NCI-H1105 treated with DMSO at 0.1 percent for 48 hours (cell line): Measurements from ENCODE around the gene MIDN.

Experiments used
- DNase-seq: peaks from one replicate; lab custom pipeline; 2025; lab: John Stamatoyannopoulos, UW

Gene MIDN

DNA sequence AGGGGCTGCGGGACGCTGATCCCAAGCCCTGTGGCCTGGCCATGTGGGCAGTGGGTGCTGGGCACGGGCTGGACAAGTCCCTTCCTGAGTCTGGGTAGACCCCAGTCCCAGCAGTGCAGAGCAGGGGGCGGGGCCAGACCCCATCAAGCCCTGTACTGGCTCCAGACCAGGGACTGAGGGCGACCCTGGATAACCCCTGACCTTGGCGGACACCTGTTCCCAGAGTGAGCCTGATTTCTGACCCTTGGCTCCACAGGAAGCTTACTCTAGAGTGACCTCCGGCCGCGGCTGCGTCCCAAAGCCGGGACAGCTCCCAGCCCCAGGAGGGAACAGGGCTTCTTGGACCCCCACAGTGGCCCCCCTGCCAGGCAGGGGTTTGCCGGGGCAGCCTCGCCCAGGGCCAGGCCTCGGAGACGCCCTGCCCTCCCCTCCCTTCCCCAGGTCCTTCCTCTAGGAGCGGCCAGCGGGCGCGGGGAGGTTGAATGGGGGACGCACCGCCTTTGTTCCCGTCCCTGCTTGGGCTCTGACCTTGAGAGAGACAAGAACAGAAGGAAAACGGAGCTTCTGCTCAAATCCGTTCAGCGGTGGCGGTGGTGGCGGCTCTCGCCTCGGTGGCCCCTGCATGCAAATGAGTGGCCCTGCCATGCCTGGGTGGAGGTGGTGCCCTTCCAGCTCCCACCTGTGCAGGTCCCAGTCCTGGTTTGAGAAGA is 35.0 kb downstream of the MIDN start:
- DNase-seq, result no peak

DNA sequence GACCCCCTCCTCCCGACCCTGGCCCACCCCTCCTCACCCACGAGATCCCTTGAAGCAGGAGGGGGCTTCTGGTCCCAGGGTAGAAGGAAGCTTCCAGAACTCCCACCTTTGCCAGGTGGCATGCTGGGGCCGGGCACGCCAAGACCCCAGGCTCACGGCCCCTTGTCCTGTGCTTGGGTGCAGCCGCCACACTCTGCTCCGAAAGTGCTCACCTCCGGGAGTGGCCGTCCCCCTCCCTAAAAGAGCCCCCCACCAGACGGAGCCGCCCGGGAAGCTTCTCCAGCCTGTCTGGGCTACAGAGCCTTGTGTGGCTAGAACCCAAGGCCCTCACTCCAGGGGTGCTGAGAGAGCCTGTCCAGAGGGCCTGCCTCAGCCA is 35.5 kb downstream of the MIDN start:
- no peak for DNase-seq

DNA sequence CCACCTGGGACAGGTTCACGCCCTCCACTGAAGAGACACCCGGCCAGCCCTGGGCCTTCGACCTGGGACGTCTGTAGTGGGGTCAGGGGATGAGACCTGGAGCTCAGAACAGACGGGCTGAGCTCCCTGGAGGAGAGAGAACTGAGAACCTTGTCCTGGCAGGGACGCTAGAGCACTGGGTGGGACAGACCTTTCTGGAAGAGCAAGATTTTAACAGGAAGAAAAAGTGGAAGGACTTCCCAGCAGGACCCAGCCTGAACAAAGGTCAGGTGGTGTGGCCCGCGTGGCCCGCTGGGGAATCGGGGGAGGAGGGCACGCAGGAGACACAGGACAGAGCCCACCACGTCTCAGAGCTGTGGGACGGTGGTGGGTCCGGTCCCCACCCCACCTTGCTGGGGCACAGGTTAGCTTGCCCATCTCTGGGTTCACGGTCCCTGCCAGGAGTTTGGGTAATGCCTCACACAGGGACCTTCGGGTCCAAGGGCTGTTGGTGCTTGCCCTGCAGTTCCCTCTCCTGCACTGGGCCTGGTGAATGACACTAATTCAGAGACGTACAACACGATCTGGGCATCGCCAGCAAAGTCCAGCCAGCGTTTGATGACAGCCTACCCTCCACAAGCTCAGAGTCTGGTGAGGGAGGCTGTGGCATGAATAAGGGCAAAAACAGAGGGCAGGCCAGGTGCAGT is 36.1 kb downstream of the MIDN start:
- no peak for DNase-seq

DNA sequence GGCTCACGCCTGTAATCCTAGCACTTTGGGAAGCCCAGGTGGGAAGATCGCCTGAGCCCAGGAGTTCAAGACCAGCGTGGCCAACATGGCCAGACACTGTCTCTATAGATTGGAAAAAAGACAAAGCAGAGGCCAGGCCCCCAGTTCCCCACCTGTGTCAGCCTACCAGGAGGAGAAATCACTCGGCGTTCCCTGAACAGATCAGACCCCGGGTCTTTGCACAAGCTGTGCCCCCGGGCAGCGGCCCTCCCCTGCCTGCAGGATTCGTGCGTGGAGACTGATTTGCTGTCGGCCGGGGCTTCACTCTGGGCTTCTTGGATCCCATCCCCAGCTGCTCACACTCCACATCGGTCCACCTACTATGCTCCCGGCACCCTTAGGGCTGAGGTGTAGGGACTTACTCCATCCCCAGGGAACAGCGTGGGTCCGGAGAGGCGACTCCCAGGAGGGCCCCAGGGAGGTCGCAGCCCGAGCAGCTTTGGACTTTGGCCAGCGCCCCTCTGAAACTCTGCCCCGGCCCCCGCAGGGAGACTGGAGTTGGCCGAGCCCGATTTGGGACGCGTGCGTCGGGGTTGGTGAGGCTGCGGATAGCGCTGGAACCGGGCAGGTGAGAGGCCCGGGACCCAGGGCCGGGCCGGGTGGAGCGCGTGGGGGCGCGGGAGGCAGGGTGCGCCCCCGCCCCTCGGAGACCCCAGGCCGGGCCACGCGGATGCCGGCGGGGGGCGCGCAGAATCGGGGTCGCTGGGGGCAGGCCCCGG is 36.8 kb downstream of the MIDN start:
- no peak for DNase-seq

DNA sequence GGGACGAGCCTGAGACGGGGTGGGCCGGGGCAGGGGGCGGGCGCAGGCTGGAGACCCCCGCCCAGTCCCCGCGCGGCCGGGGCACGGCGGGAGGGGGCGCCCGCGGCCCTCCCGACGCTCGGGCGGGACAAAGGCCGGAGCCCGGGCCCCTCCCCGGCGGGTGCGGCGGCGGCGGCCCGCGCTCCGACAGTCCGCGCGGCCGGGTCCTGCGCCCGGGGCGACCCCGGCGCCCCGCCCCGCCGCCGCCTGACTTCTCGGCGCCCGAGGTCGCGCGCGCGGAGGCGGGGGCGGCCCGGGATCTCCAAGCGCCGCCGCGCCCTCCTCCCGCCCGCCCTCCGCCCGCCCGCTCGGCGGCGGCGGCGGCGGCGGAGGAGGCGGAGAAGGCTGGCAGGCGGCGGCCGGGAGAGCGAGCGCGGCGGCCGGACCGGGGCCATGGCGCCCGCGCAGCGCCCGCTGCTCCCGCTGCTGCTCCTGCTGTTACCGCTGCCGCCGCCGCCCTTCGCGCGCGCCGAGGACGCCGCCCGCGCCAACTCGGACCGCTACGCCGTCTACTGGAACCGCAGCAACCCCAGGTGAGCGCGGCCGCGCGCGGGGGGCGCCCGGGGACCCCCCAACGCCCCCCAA is 37.5 kb downstream of the MIDN start, which contains the start of gene EFNA2:
Gene EFNA2 (plus strand): TSS at position 137 of the 624 bp plus-strand sequence. CDS start 296 bp downstream, at position 433.
- DNase-seq, result no peak

DNA sequence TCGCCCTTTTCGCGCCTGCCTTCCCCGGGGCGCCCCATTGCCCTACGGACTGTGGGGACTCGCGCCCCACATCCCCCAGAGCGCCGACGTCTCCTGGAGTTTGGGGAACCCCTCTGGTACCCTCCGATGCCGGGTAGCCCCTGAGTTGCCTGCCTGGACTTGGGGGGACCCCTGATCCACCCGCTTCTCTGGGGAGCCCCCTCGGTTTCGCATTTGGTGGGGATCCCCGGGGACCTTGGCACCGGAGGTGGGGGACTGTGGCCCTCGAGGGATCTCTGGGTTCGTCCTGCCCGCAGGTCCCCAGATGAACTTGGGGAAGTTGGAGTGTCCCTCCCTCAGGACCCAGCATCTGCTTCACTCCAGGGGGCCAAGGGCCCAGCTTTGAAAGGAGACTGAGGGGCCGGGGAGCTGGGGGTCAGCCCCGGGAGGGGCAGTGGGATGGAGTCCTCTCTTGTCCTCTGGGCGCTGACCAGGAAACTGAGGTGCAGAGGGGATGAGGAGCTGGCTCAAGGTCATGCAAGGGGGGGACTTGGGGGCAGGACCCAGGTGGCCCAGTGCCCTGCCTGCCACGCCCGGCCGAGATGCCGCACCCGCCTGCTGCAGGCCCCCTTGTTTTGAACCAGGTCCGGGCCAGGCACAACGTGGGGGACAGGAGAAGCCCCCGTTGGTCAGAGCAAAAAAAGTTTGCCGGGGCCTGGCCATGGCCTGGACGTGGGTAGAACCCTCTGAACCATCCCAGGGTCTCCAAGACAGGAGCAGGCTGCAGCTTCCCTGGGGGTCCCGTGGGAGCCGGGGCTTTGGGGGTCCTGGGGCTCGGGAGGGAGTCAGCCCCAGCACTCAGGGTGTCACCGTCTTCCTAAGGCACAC is 38.3 kb downstream of the MIDN start:
- DNase-seq, result no peak

DNA sequence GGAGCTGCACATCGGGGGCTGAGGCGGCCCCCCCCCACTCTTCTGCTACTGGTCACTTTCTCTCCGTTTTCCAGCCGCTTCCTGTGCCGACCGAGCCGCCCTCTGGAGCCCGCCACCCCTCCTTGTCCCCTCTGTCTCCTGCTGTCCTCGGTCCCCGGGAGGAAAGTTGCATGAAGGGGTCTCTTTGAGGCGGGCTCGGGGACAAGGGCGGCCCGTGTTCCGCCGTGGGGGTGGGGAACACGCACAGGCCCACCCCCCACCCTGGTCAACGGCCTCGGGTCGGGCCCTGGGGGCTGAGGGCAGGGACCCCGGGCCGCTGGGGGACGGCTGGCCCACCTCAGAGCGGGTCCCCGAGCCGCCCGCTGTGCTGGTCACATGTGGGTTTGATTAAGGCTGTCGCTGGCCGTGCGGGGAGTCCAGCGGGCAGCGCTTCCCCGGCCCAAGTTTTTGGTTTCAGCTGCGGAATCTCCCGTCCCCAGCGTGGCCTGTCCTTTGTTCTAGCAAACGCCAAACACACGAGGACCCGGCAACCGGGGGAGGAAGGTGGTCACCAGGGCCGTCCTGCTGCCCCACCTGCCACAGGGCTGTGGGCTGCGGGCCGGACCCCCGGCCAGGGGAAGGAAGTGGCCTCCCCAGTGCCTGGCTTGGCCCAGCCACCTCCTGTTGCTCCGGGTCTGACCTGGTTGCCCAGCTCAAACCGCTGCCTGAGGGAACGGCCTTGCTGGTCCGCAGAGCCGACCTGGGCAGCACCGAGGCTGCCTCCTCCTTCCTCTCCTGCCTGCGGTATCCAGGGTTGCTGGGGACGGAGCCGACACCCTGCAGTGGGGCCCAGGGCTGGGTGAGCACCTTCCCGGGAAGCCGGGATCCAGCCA is 39.2 kb downstream of the MIDN start:
- no peak for DNase-seq

DNA sequence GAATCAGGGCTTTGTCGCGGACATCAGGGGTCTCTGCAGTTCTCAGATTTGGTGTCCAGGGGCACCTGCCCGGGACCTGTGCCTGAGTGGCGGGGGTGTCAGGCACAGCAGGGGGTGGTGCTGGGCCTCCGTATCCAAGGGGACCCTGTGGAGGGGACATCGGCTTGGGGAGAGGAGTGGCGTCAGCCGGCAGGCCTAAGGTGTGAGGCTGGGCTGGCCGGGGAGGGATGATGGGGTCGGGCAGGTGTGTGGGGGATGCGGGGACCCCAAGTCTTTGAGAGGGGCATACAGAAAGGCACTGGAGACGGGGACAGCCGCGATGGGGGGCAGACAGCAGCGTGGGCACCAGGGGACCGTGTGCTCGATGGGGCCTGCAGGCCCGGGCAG is 39.8 kb downstream of the MIDN start:
- no peak for DNase-seq

DNA sequence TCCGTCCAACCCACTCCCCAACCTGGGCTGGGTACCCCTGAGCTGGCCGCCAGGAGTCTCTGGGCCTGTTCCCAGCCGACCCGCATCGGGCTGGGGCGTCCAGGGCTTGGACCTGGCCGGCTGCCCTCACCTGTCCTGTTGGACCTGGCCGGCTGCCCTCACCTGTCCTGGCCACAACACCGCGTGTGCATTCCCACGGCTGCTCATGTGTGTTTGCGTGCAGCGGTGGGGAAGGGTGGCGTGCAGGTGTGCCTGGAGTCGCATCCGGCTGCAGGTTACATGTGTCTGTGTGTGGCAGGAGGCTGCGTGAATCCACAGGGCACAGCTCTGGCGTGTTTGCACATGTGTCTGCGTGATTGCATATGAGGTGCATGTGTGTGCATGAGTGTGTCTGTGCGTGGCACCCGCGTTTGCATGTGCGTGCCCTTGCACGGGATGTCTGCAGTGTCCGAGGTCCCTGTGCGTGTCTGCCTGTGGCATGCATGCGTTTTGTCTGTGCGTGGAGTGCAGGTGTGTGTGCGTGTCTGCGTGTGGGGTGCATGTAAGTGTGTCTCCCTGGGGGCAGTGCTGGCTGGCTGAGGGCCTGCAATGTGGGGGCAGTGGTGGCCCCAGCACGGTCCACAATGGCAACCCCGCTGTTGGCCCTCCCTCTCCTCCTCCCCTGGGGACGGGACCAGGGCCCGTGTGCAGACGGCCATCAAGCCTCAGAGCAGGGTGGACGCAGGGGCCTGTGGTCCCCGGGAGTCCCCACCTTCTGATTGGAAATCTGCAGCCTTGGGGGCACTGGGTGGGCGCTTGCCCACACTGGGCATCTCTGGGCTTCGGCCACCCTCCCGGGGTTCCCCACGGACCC is 40.7 kb downstream of the MIDN start:
- no peak for DNase-seq

DNA sequence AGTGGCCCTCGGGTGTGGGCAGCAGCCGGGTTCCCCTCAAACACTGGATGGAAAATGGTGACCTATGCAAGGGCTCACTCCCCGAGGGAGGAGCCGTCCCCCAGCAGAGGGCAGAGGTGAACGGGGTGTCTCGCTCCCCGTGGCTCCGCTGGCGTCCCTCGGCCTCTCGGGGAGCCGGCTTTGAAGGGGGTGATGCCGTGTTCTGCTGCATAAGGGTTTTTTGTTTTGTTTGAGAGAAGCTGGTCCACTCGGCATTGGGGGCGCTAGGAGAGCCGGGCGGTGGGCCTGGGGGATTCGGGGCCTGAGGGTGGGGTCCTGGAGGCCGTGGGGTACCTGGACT is 41.3 kb downstream of the MIDN start:
- no peak for DNase-seq

DNA sequence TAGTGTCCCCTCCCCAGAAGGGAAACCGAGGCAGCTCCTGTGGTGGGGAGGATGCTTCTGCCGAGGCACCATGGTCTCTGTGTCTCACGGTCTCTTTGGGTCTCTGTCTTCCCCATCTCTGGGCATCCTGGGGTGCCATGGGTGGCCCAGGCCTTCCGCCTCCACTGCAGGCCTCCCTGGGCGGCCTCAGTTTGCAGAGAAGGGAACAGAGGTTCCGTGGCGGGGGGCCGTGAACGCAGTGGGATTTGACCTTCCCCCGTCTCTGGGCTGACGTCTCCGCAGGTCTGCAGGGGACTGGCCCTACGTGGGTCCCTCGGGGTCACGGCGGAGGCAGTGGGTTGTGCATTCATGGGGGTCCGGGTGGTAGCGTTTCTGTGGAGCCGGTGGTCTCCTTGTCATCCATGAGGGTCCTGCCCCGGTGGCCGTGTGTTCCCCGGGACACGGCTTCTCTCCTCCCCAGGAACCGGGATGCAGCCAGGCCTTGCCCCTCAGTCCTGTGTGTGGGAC is 41.9 kb downstream of the MIDN start:
- no peak for DNase-seq

DNA sequence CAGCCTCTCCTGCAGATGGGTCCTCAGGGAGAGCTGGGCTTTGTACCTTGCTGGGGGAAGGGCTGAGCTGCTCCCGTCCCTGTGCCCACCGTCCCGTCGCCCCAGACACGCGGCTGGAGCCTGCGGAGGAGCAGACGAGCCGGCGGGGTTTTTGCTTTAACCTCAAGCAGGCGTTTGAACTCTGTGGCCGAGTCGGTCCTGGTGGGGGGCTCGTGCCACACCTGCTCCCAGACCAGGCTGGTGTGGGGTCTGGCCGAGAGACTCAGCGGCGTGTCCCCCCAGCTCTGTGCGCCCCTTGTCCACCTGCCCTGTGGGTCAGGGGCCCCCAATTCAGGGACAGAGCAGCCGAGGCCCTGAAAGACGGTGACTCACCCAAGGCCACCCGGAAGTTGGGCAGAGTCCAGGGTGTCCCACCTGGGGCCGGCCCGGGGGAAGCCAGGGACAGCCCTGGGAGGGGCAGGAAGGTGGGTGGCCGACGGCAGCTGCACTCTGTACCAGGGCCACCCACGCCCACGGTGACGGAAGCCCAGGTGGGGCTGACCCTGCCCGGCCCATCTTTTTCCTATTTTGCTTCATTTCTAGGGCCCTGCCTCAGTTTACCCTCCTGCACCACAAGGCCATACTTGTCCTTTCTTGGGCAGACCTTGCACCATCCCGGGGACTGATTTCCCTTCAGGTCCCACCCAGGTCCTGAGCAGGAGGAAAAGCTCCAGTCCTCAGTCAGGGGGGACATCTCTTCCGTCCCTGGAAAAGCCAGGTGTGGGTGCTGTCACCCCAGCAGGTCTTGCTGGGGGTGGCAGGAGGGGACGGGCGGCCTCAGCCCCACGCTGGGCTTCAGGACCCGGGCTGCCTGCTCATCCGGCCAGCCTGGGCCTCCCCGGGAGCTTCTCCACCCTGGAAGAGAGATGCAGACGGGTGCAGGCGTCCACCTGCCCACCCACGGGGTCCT is 42.6 kb downstream of the MIDN start:
- no peak for DNase-seq

DNA sequence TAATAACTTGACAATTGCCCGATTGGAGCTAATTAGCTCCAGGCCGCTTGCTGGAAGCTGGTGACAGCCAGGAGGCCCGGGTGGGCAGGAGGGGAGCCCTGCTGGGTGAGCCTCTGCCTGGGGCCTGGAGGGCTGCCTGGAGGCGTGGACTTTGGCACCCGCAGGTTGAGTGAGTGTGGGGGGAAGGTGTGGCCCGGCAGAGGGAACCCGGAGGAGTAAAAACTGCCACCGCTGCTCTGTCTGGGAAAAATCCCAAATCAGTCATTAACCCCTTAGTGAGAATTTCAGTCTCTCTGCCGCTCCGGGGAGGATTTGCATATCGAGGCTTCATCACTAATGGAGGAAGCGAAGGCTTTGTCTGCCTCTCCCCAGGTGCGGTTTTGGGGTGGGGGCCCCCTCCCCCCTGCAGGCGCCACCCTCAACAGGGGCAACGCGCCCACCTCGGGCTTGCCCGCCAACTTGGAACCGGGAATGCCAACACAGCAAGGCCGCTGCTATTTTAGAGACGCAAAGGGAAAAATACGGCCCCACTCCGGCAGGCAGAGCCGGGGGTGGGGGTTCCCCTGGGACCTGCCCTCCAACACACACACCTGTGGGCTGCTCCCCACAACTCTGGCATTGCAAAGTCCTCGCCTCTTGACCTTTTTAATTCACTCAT is 43.5 kb downstream of the MIDN start:
- DNase-seq, result no peak

DNA sequence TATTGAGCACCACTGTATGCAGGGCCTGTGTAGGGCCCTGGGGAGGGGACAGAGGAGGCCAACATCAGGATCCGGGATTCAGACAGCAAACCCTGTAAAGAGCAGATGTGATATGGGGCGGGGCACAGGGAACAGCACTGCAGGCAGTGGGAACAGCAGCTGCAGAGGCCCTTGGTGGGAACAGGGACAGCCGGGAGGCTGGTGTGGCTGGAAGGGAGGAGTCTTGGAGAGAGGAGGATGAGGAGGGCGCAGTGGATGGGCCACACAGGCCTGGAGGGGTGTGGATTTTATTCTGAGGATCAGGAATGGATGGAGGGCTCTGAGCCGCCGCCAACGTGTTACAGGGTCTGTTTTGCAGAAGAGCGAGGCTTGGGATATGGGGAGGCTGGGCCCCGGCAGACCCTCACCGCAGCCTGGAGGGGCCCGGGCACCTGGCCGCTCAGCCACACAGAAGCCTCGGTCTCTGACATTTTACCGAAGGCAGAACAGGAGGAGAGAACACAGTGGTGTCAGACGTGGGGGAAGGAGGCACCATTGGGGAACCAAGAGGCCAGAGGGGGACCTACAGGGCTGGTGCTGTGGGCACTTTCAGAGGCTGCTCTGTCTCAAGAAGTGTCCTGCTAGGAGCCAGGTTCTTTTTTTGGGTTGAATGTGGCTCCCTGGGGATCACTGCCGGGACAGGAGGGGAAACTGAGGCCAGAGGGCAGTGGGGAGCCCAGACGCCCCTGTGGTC is 44.2 kb downstream of the MIDN start:
- DNase-seq, result no peak

DNA sequence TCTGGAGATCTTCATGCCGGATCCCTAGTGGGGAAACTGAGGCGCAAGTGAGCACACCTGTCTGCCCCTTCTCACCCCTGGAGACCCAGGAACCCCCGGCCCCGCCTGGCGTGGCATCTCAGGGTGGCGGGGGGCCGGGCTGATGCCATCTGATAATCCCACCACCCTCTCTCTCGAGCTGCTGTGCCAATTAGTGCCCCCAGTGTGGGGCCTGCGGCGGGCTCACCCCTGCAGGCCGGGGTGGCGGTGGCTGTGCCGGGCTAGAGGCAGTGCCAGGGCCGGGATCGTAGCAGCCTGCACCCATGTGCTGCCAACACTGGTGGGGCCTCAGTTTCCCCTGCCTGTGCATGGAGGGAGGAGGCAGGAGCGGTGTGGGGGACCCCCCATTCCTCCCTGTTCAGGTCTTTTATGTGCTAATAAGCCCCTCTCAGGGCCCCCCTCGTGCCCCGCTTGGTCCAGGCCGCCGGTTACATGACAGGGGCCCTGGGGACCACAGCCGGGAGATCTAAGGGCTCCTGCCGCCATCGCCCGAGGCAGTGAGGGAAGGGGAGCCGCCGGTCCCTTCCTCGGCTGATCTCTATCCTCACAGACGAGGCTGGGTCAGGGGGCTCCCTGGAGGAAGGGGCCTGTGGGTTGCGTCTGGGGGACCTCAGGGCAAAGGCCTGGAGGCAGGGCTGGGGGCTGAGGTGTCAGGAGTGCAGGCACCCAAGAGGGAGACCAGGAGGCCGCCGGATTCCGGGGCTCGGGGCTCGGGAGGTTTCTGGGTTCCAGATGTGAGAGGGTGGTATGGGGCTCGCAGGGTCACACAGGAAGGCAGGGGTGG is 45.6 kb downstream of the MIDN start:
- no peak for DNase-seq

DNA sequence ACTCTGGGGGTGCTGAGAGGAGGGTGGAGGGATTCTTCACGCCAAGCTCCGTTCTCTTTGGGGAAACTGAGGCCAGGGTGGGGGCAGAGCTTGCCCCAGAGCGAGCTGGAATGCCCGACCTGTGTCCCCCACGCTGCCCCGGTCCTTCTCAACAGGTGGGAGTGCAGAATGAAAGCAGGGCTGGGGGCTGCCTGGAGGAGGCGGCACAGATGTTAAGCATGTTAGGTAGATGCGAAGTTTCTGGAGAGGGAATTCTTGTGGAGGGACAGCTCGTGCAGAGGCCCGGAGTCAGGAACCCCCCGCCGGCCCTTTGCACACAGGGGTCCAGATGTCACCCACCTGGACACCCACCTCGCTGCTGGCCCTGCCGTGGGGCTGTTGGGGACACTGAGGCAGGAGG is 46.3 kb downstream of the MIDN start:
- DNase-seq, result no peak
